ENCODE data around the gene LRBA. TPM values are rescaled to one million over a fixed set of nuclear protein-coding genes. Genes with fewer than 3 reads are reported as not detected.

The LRBA gene
- total and polyA plus RNA-seq, 2 donors (not counting 3 experiments of a cell fraction or from before 2014, with no cell fraction given): 18.0 to 35.1 TPM

DNA sequence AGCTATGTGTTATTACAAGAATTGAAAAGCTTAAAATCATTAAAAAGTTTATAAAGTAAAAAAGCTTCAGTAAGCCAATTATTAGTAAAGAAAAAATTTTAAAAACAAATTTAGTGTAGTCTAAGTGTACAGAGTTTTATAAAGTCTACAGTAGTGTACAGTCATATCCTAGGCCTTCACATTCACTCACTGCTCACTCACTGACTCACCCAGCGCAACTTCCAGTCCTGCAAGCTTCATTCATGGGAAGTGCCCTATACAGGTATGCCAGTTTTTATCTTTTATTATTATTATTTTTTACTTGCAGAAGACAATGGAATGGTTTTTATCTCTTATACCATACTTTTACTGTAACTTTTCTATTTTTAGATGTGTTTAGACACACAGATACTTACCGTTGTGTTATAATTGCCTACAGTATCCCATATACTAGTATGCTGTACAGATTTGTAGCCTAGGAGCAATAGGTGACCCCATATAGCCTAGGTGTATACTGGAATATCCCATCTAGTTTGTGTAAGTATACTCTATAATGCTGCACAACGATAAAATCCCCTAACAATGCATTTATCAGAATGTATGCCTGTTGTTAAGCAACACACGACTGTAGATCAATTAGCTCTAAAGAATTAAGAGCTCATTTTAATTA is 706.1 kb downstream of the LRBA start:
- ChIA-PET CTCF (interaction anchor here (0.8 to 2.9 kb wide), 4 partner anchors 10 to 558 kb away, joined by 3 to 16 read pairs (median 9); no protein-coding TSS in a partner anchor), POLR2A (no interaction called here)
- Histone ChIP-seq H3K4me1 (ENCODE audit: control insufficient read depth, extremely low read depth, insufficient read depth, low read length) (peaks cover 51% of the 10 kb centered on the region), H3K4me3 (replicated peaks in 1 of 3; ENCODE audit: insufficient read depth in 1 of 3, low read depth in 1 of 3, low read length in 3 of 3) (no peak overlapping the region), H3K27me3 (ENCODE audit: control insufficient read depth in 2 of 2, insufficient read depth in 2 of 2, low read length in 2 of 2) (no peaks in the 10 kb centered on the region), H4K20me1 (replicated peaks; ENCODE audit: control insufficient read depth, extremely low read depth, insufficient read depth, low read length) (no peaks in the 10 kb centered on the region), H3K4me2 (ENCODE audit: insufficient read depth, low read length) (peak overlapping the region; percentile 58), H3K9me3 (replicated peaks; ENCODE audit: control insufficient read depth, insufficient read depth, low read length) (no peaks in the 10 kb centered on the region), H3K36me3 (ENCODE audit: control insufficient read depth in 2 of 2, extremely low read depth in 1 of 2, insufficient read depth in 2 of 2, low read length in 2 of 2) (no peaks in the 10 kb centered on the region), H3K9me1 (replicated peaks; ENCODE audit: control insufficient read depth, extremely low read depth, insufficient read depth, low read length) (no peaks in the 10 kb centered on the region), H3K79me2 (ENCODE audit: control insufficient read depth, insufficient read depth, low read length) (no peaks in the 10 kb centered on the region), H2AFZ (ENCODE audit: low read depth, low read length) (no peak overlapping the region), H3K9ac (replicated peaks; ENCODE audit: extremely low read depth, insufficient read depth, low read length) (no peak overlapping the region), H3K27ac (ENCODE audit: insufficient read depth, low read depth, low read length) (peak overlapping the region; percentile 66)
- dilution Hi-C loops (cut with MboI; ENCODE audit: extremely low pct_ligation_motif_present, low sequenced_read_pairs) (no loop called here), intact Hi-C loops (cut with micrococcal nuclease) (loop anchor here (5.0 kb wide), 3 partner anchors 68 to 273 kb away; partner anchors contain the start of gene MAB21L2)
- peak; percentile 27 for TF ChIP-seq POLR2A (IDR thresholded peaks at IDR 0.05; ENCODE audit: low read depth, low read length)
- TF ChIP-seq MAX (IDR thresholded peaks at IDR 0.05; ENCODE audit: insufficient read depth, insufficient read length): no peak
- TF ChIP-seq, protein P1, sequence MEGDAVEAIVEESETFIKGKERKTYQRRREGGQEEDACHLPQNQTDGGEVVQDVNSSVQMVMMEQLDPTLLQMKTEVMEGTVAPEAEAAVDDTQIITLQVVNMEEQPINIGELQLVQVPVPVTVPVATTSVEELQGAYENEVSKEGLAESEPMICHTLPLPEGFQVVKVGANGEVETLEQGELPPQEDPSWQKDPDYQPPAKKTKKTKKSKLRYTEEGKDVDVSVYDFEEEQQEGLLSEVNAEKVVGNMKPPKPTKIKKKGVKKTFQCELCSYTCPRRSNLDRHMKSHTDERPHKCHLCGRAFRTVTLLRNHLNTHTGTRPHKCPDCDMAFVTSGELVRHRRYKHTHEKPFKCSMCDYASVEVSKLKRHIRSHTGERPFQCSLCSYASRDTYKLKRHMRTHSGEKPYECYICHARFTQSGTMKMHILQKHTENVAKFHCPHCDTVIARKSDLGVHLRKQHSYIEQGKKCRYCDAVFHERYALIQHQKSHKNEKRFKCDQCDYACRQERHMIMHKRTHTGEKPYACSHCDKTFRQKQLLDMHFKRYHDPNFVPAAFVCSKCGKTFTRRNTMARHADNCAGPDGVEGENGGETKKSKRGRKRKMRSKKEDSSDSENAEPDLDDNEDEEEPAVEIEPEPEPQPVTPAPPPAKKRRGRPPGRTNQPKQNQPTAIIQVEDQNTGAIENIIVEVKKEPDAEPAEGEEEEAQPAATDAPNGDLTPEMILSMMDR (IDR thresholded peaks at IDR 0.05; ENCODE audit: extremely low read depth in 1 of 2, insufficient read depth in 1 of 2, low read depth in 1 of 2, low read length in 2 of 2): no peak
- TF ChIP-seq JUN (IDR thresholded peaks at IDR 0.05; ENCODE audit: borderline replicate concordance, insufficient read depth, insufficient read length, low read depth): peak; percentile 50
- peak; percentile 45 for TF ChIP-seq GATA2 (IDR thresholded peaks at IDR 0.05; ENCODE audit: insufficient read depth, insufficient read length, low read depth, low read length)
- peak; percentile 65 for TF ChIP-seq POLR2AphosphoS5 (IDR thresholded peaks at IDR 0.05; ENCODE audit: insufficient read depth, low read depth, low read length)
- peak; percentile 97 for TF ChIP-seq FOS (IDR thresholded peaks at IDR 0.05; ENCODE audit: borderline replicate concordance, insufficient read depth, low read length)
- BruUV-seq (replicated peaks): no TSS peak
- DNase-seq (ENCODE audit: low read depth, low spot score): peak; percentile 62
- FAIRE-seq: peak; percentile 4
